ENCODE results near the gene ANKRD22. TPM values are rescaled to one million over a fixed set of nuclear protein-coding genes. Genes with fewer than 3 reads are reported as not detected.
"Not testable (repeated sequence)": the region's sequence is repeated elsewhere in the genome, so short reads cannot be mapped to it uniquely, and the experiment has no call there.

Gene ANKRD22
- total RNA-seq, 1 donor from 2014 or later: not detected

DNA sequence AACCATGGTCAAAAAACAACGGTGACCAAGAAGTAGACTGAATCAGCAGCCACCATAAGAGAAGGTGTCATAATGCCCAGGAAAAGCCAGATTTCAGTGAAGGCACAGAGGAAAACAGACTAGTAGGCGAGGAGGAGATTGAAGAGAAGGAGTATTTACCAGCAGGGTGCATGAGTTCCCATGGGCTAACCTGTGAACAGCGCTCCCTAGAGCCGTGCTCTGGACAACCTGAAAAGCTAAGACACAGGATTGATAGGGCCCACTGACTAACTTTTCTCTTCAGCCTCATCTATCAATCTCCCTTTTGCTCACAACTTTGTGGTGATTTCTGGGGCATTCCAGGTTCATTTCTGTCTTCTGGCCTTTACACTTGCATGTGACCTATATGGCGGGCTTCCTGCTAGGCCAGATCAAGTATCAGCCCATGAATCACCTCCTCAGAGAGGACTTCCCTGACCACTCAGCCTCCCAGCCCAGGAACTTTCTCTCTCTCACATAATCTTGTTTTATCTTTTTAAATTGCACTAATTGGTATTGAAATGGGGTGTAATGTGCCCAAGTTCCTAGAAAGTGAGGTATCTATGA lies 12.8 kb downstream of the ANKRD22 start:
- Mint-ChIP-seq H3K27ac (ENCODE audit: unreplicated experiment) (no peak overlapping the region), H3K4me3 (ENCODE audit: unreplicated experiment) (no peak overlapping the region), H3K9me3 (ENCODE audit: unreplicated experiment) (no peaks in the 10 kb centered on the region), H3K4me1 (ENCODE audit: unreplicated experiment) (peaks cover 1% of the 10 kb centered on the region), H3K36me3 (ENCODE audit: low read depth, unreplicated experiment) (no peaks in the 10 kb centered on the region), H3K27me3 (ENCODE audit: unreplicated experiment) (no peaks in the 10 kb centered on the region)
- TF ChIP-seq, protein P1, sequence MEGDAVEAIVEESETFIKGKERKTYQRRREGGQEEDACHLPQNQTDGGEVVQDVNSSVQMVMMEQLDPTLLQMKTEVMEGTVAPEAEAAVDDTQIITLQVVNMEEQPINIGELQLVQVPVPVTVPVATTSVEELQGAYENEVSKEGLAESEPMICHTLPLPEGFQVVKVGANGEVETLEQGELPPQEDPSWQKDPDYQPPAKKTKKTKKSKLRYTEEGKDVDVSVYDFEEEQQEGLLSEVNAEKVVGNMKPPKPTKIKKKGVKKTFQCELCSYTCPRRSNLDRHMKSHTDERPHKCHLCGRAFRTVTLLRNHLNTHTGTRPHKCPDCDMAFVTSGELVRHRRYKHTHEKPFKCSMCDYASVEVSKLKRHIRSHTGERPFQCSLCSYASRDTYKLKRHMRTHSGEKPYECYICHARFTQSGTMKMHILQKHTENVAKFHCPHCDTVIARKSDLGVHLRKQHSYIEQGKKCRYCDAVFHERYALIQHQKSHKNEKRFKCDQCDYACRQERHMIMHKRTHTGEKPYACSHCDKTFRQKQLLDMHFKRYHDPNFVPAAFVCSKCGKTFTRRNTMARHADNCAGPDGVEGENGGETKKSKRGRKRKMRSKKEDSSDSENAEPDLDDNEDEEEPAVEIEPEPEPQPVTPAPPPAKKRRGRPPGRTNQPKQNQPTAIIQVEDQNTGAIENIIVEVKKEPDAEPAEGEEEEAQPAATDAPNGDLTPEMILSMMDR (IDR thresholded peaks at IDR 0.05; ENCODE audit: unreplicated experiment): no peak
- no peak for DNase-seq (ENCODE audit: low spot score)

DNA sequence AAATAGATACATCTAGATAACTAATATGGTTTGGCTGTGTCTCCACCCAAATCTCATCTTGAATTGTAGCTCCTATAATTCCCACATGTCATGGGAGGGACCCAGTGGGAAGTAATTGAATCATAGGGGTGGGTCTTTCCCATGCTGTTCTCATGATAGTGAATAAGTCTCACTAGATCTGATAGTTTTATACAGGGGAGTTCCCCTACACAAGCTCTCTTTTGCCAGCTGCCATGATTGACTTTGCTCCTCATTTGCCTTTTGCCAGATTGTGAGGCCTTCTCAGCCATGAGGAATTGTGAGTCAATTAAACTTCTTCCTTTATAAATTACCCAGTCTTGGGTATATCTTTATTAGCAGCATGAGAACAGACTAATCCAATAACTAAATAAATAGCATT lies 14.0 kb downstream of the ANKRD22 start:
- not testable (repeated sequence) for H3K9me3 Mint-ChIP-seq (ENCODE audit: unreplicated experiment); DNase-seq (ENCODE audit: low spot score); H3K27ac Mint-ChIP-seq (ENCODE audit: unreplicated experiment); H3K36me3 Mint-ChIP-seq (ENCODE audit: low read depth, unreplicated experiment); H3K4me3 Mint-ChIP-seq (ENCODE audit: unreplicated experiment); H3K4me1 Mint-ChIP-seq (ENCODE audit: unreplicated experiment); H3K27me3 Mint-ChIP-seq (ENCODE audit: unreplicated experiment)

DNA sequence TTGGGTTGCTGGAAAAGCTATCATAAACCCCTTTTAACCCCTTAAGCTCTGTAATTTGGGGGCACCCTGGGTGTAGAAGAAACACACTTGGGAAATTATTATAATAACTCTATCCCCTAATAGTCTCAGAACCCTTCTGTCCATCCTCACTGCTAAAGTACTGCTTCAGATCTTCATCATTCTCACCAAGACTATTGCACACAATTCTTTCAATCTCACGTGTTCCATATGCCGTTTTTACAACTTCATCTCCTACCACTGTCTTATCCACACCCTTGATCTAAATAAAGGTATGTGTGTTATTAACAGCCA lies 15.8 kb downstream of the ANKRD22 start:
- Mint-ChIP-seq H3K36me3 (ENCODE audit: low read depth, unreplicated experiment) (no peaks in the 10 kb centered on the region), H3K4me1 (ENCODE audit: unreplicated experiment) (peaks cover 4% of the 10 kb centered on the region), H3K9me3 (ENCODE audit: unreplicated experiment) (no peaks in the 10 kb centered on the region), H3K4me3 (ENCODE audit: unreplicated experiment) (no peak overlapping the region), H3K27ac (ENCODE audit: unreplicated experiment) (no peak overlapping the region), H3K27me3 (ENCODE audit: unreplicated experiment) (no peaks in the 10 kb centered on the region)
- TF ChIP-seq, protein P1 (IDR thresholded peaks at IDR 0.05; ENCODE audit: unreplicated experiment): peak; percentile 1
- no peak for DNase-seq (ENCODE audit: low spot score)

DNA sequence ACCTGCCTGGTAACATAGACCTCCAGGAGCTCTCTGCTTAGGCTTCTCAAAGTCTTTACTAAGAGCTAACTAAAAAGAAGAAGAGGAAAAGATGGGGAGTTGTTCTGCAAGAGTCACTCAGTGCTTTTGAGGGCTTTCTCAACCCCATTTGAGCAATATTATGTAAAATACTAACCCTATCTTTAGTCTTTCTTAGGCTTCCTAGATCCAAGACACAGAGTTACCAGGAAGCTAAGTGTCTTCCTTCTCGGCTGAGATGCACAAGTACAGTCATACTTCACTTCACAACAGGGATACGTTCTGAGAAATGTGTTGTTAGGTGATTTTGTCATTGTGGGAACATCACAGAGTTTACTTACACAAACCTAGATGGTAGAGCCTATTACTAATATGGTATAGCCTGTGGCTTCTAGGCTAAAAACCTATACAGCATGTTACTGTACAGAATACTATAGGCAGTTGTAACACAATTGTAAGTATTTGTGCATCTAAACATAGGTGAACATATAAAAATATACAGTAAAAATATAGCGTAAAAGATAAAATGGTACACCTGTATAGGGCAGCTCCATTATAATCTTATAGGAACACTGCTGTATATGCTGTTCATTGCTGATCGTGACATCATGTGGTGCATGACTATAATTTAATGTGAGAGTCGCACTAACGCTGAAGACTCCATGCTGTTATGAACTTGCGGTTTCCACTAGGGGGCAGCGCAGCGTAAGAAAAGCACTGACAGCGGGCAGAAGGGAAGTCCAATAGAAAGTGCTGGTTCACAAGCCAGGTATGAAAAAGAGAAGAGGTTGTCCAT lies 16.3 kb downstream of the ANKRD22 start:
- Mint-ChIP-seq H3K4me3 (ENCODE audit: unreplicated experiment) (no peak overlapping the region), H3K4me1 (ENCODE audit: unreplicated experiment) (peaks cover 4% of the 10 kb centered on the region), H3K27me3 (ENCODE audit: unreplicated experiment) (no peaks in the 10 kb centered on the region), H3K27ac (ENCODE audit: unreplicated experiment) (no peak overlapping the region), H3K36me3 (ENCODE audit: low read depth, unreplicated experiment) (no peaks in the 10 kb centered on the region), H3K9me3 (ENCODE audit: unreplicated experiment) (no peaks in the 10 kb centered on the region)
- TF ChIP-seq, protein P1 (IDR thresholded peaks at IDR 0.05; ENCODE audit: unreplicated experiment): peak; percentile 78
- DNase-seq (ENCODE audit: low spot score): peak; percentile 82

DNA sequence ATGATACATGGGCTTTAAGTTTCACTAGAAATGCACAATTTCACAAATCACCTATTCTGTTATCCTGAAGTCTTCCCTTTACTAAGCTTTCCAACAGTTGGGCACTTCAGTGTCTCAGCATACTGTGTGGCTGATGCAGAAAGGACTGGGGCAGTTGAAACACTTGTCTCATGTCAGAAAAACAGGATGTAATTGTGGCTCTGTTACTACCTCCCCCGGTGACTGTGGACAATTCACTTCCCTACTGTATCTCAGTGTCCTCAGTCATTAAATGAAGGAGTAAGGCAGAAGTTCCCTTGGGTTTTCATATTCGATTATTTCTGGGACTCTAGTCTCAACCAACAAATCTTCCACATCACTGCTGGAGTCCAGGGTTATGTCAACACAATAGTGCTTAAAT lies 17.9 kb downstream of the ANKRD22 start:
- no peaks in the 10 kb centered on the region for H3K9me3 Mint-ChIP-seq (ENCODE audit: unreplicated experiment)
- no peak overlapping the region for H3K27ac Mint-ChIP-seq (ENCODE audit: unreplicated experiment)
- H3K4me1 Mint-ChIP-seq (ENCODE audit: unreplicated experiment): peaks cover 4% of the 10 kb centered on the region
- TF ChIP-seq, protein P1 (IDR thresholded peaks at IDR 0.05; ENCODE audit: unreplicated experiment): no peak
- no peak for DNase-seq (ENCODE audit: low spot score)
- no peak overlapping the region for H3K4me3 Mint-ChIP-seq (ENCODE audit: unreplicated experiment)
- H3K36me3 Mint-ChIP-seq (ENCODE audit: low read depth, unreplicated experiment): no peaks in the 10 kb centered on the region
- H3K27me3 Mint-ChIP-seq (ENCODE audit: unreplicated experiment): no peaks in the 10 kb centered on the region

Measured in endothelial cell (in vitro differentiated cells).